ENCODE measurements around the gene CCNQ.

CCNQ gene

DNA sequence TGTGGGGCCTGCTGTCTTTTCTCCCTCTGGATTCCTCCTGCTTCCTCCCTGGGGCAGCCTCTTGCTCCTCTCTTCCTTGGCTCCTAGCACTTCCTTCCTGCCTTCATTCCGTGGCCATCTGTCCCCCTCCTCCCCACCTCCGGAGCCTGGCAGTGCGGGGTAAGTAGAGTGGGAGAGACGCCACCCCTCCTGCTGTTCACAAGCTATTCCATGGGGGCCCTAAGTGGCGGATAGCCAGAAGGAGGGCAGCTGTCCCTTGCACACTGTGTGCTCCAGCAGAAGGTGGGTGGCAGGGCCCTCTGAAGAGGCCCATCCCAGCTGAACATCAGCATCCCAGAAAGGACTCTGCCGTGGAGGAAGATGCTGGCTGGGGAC lies 27.4 kb downstream of the CCNQ start:
- no peak for DNase-seq

- no peak for DNase-seq
These were observed 29.5 kb downstream of the CCNQ start for GRCh38 chrX:153569475-153569874.

GRCh38 chrX:153568451-153569011 lies 30.4 kb downstream of the CCNQ start:
- no peak for DNase-seq

DNA sequence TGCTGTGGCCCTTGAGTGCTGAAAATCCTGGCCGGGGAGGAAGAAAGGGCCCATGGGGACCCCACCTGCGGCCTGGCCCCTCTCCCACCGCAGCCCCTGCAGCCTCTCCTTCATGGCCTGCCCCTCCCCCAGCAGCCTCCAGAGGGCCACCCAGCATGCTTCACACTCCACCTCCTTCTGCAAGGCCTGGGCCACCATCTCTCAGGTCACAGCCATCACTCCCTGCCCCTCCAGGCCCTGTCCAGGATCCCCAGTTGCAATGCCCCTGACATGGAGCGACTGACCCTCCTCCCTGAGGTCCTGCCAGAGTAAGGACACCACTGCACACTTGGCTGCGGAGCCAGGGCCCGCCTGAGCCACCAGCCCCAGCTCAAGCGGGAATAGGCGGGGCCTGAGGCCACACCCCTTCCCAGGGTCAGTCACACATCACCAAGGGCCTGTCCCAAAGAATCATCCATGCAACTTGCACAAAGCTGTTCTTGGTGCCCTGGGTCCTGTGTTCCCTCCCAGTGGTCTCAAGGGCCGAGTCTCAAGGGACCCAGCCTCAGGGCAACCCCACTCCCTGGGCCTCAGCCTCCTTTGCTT lies 32.9 kb downstream of the CCNQ start:
- DNase-seq: no peak

GRCh38 chrX:153564047-153564606 lies 34.8 kb downstream of the CCNQ start:
- DNase-seq: no peak

GRCh38 chrX:153562546-153562945 lies 36.4 kb downstream of the CCNQ start:
- no peak for DNase-seq

GRCh38 chrX:153561337-153561736 lies 37.6 kb downstream of the CCNQ start:
- DNase-seq: no peak

DNA sequence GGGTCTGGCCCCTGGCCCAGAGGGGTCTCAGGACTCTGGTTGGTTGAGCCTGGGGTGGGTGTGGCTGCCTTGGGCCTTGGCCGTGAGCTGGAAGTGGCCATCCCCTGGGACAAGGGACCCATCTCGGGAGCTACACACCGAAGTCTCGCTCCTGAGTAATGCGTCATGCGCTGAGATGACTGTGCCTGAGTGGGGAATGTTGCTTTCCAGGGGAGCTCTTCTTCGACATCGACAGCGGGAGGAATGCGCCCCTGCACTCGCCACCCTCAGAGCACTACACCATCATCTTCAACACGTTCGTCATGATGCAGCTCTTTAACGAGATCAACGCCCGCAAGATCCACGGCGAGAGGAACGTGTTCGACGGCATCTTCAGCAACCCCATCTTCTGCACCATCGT lies 38.5 kb downstream of the CCNQ start:
- DNase-seq: no peak

DNA sequence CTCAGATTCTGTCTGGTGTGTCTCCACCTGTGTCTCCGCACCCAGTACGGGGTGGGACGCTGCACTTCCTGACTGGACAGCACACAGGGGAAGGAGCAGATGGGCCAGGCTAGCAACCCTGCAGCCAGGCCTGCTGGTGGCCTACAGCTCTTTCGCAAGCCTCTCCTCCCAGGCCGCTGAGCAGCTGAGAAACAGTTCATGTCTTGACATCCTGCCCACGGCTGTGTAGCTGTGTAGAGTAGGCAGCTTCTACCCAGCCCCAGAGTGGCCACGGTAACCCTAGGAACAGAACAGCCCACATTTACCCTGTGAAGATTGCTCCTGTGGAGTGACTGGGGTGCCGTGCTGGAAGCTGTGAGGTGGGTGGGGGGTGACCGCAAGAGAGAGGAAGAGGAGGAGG lies 38.9 kb downstream of the CCNQ start:
- no peak for DNase-seq

- no peak for DNase-seq
These were observed 41.2 kb downstream of the CCNQ start for GRCh38 chrX:153557618-153558355.

DNA sequence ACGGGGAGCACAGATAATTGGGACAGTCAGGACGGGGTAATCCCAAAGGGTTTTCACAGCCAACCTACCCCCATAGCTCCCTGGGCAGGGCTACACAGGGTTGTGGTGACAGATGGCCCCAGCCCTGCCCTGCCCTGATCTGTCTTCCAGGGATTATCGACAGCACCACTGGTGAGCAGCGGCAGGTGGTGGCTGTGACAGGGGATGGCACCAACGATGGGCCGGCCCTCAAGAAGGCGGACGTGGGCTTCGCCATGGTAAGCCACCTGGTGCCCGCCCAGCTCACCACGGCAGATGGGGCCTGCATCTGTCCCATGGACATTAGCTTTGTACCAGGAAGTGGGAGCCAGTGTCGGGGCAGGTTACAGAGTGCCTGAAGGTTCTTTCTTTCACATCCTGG lies 42.2 kb downstream of the CCNQ start:
- DNase-seq: no peak

GRCh38 chrX:153554519-153555167 lies 44.3 kb downstream of the CCNQ start:
- peak; percentile 35 for DNase-seq

GRCh38 chrX:153551135-153551534 lies 47.8 kb downstream of the CCNQ start:
- no peak for DNase-seq

DNA sequence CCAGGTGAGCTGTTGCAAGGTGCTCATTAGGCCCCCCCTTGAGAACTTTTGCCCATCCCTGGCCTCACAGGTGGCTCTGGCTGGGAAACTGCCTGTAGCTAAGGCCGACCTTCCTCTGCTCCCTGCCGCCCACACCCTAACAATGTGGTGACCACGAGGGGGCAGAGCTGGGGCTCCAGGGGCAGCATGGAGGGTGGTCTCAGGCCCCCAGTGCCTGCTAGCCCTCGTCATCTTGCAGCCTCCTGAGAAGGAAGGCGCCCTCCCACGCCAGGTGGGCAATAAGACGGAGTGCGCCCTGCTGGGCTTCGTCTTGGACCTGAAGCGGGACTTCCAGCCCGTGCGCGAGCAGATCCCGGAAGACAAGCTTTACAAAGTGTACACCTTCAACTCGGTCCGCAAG lies 49.1 kb downstream of the CCNQ start:
- no peak for DNase-seq

GRCh38 chrX:153549231-153549630 lies 49.7 kb downstream of the CCNQ start:
- DNase-seq: no peak

GRCh38 chrX:153547195-153547594 lies 51.7 kb downstream of the CCNQ start:
- no peak for DNase-seq

DNA sequence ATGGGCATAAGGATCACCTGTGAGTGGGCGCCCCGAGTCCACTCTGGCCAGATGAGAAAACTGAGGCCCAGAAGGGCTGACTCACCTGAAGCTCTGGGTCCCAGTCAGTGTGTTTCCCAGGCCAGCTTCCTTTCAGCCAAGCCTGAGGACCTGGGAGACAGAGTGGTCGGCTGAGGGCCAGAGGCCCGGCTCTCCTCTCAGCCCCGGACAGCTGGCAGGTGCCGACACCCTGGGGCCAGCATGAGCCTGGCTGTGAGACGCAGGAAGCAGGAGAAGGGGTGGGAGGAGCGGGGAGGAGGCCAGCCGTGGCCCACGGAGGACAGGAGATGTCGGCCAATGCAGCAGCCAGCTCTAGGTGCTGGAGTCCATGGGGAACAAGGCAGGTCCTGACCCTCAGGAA lies 52.6 kb downstream of the CCNQ start:
- no peak for DNase-seq

- no peak for DNase-seq
These were observed 54.2 kb downstream of the CCNQ start for GRCh38 chrX:153544727-153545126.

- no peak for DNase-seq
These were observed 59.0 kb downstream of the CCNQ start for GRCh38 chrX:153539979-153540358.

GRCh38 chrX:153539171-153539978 lies 59.6 kb downstream of the CCNQ start:
- DNase-seq: no peak

- DNase-seq: no peak
These were observed 60.5 kb downstream of the CCNQ start for GRCh38 chrX:153538424-153538823.
